Fibroblast of skin of abdomen (primary cell): ENCODE results near the gene ARPC4.
"Not testable (repeated sequence)": the region's sequence is repeated elsewhere in the genome, so short reads cannot be mapped to it uniquely, and the experiment has no call there.

Source experiments
- DNase-seq: peaks from one replicate; pipeline ENCODE4 v3.0.0-alpha.2; 2013

The ARPC4 gene

DNA sequence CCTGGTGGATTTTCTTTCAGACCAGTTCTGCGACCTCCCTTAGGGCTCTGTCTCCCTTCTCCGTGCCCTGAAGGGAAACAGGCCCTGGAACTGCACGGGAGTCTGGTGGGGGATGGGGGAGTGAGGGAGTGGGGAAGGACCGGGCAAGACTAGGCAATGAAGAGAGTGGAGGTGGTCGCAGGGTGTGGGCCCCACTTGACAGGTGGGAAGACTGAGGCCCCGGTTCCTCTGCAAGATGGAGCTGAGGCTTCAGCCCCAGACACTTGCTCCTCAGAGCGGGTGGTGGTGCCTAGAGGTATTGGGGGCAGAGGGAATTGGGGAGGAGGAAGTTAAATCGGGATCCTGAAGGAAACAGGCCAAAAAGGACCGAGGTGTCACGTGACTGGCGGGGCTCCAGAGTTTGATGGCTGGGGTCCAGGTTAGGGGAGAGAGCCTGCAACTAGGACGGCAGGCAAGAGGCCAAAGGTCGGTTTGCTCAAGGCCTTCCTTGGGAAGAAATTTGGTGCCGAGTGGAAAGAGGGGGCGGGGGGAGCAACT, 22.5 kb upstream of the ARPC4 start:
- no peak for DNase-seq

DNA sequence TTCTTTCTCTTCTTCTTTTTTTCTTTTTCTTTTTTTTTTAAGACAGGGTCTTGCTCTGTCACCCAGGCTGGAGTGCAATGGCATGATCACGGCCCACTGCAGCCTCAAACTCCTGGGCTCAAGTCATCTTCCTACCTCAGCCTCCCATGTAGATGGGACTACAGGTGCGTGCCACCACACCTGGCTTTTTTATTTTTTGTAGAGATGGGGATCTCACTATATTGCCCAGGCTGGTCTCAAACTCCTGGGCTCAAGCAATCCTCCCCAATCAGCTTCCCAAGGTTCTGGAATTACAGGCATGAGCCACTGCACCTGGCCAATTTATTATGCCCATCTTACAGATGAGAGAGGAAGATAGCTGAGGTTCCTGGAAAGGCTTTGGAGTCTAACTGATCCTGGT, 21.9 kb upstream of the ARPC4 start:
- not testable (repeated sequence) for DNase-seq

DNA sequence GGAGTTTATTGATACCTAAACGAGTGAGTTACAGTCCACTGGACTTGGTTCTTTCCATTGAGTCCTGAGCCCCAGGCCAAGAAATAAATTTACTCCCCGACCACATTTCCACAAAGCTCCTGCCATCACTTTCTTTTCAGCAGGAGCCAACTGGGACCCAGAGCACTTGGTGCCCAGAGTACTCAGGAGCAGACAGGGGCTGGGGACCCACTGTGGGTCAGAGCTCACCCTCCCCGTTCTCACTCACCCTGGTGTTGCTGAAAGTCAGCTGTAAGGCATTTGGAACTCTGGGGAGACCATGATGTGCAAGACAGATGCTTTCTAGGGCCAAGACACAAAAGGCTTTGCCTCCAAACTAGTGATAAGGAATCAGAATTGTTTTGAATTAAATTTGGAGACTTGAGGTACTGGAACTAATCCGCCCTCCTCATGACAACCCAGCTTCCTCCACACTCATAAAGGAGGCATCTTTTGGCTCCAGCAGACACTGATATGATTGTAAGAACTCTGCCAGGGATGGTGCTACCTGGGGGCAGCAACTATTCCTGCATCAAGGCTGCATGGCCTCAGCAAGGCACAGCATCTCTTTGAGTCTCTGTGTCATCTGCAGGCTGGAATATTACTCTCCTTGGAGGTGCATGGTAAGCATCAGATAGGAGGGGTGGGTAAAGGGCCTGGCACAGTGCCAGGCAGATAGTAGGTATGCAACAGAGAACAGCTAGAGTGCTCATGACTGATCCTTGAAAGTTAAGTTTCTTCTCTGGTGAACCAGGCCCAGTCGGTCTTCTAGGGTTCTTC, 15.8 kb upstream of the ARPC4 start:
- no peak for DNase-seq

DNA sequence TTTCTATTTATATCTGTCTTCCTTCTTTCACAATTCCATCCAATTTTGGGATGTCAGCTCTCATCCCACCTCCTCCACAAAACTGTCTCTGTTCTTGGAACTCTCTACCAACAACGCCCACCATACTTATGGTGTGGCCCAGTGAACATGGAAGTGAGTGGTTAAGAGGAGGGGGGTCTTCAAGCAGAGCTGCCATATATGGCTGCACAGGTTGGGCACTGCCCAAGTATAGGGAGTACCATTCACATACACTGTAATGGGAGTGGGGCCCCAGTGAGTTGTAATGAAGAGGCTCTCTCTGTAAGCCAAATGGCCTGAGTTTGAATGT, 15.2 kb upstream of the ARPC4 start:
- no peak for DNase-seq

DNA sequence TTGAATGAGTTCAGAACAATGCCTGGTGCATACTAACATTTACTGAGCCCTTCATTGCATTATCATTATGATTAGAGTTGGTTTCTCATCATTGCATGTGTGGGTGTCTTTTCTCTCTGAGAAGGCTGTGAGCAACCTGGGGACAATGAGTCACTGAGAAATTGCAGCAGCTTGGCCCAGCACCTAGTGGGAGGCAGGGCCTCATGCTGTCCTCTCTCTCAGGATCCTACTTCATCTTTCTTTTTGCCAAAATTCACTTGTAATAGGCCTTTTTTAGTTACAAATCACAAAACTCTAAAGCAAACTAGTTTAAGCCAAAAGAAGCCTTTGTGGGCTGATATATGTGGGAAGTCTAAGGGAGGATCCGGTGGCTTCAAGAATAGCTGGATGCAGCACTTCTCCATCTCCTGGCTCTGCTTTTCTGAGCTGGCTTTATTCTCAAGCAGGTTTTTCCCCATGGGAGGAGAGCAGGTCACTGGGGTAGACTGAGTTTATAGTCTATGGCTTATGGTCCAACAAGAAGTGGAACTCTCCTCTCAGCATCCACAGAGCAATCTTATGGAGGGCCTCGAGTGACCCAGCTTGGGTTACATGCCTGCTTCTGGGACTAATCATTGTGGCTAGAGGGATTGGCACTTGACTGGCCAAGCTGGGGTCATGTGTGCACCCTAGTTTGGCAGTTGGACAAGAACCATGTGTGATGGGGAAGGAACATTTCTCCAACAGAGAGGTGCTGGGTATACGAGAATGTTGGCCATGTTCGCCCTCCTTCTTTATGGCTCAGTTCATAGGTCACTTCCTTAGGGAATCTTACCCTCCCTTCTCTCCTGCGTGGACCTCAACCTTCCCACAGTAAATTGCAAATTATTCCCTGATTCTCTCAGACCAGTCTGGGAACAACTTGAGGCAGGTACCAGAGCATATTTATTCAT, 14.5 kb upstream of the ARPC4 start:
- peak; percentile 66 for DNase-seq

DNA sequence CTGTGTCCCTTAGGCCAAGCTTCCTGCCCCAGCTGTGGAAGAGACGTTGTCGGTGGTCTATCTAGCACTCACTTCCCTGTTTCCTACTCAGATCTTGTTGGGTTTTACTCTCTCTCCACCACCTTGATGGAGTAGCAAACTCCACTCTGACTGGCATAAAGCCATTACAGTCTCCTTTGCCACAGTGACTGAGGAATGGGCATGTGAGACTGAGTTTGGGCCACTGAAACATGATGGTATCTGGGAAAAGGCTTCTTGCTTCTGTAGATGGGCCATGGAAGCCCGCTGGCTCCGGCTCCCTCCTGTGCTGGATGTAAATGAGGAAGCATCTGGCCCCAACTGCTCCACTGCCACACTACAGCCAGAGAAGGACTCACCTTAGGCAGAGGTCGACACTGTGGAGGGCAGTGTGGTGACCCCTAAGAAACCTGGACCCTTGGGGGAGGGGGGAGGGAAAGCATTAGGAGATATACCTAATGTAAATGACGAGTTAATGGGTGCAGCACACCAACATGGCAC, 13.7 kb upstream of the ARPC4 start:
- DNase-seq = no peak

DNA sequence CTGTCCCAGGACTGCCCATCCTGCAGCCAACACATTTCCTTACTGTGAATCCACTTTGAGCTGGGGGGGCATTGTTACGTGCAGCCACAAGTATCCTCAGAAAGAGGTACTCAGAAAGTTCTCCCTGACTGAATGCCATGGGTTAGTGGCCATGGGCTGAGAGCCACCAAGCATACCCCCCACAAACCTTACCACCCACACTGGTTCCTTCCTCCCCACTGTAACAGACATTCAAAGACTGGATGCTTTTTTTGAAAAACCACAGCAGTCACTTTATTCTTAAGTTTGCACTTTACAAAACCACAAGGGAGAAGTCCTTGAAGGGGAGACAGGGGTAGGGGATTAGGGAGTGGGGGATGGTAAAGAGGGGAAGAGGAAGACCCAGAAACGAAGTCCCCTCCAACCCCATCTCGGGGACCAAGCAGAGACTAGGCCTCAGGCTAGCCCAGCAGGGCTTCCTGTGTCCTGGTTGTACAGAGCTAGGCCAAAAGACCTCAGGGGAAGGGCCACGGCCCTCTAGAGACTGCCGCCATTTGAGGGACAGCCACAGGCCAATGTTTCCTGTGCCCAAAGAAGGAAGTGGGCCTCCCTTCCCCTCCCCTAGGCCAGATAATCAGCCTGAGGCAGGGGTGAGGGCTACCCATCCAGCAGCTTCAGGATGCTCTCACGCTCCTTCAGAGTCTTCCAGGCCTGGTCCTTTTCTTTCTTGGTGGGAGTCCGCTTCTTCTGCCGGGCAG, 13.0 kb upstream of the ARPC4 start:
- DNase-seq = no peak

DNA sequence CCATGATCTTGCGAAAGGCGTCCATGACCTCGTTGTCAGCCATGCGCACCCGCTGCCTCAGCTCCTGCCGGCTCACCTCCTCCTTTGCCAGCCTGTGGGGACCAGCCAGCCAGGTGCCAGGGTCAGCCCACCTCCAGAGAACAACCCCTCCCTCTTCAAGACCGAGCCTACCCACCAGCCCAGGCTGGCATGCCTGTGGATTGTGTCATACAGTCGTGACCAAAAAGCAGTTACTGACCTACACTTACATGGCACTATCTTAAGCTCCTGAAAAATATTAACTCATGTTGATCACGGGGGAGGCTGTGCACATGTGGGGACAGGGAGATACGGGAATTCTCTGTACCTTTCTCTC, 12.4 kb upstream of the ARPC4 start:
- DNase-seq = no peak

DNA sequence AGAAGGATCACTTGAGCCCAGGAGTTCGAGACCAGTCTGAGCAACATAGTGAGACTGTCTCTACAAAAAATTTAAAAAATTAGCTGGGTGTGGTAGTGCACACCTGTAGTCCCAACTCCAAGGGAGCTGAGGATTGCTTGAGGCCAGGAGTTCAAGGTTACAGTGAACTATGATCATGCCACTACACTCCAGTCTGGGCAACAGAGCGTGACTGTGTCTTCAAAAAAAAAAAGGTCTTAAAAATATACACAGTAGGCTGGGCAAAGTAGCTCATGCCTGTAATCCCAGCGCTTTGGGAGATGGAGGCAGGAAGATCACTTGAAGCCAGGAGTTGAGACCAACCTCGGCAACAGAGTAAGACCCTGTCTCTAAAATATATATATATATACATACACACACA, 12.0 kb upstream of the ARPC4 start:
- no peak for DNase-seq

DNA sequence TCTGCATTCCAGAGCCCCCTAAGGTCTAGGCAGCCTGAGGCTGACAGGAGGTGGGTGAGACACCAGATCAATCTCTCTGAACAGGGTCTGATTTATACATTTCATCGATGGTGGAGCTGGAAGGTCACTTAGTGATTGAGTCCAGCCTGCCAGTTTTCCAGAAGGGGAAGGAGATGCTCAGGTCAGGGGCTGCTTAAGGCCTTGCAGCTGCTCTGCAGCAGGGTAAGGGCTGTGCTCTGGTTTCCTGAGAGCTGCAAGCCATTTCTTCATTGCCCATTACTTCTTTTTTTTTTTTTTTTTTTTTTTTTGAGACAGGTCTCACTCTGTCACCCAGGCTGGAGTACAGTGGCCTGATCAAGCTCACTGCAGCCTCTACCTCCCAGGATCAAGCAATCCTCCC, 11.3 kb upstream of the ARPC4 start:
- DNase-seq = no peak

DNA sequence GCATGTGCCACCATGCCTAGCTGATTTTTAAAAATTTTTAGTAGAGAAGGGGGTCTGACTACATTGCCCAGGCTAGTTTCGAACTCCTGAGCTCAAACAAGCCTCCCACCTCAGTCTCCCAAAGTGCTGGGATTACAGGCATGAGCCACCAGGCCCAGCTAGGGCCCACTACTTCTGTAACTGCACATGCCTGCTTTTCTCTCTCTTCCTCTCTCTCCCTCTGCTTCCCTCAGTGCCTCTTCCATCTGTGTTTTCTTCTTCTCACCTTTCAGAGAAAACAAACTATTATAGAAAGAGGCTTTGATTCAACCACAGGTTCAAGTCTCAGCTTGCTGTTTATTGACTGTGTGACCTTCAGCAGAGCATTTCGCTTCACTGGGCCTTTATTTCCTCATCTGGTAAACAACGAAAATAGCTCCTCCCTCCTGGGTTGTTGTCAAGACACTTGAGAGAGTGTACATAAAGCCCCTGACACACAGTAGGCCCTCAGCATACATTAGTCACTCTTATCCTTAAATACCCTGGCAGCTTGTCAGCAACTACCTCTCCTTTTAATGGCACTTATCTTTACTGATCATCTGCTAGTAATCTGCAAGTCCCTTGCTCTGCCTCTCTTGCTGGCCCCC, 10.8 kb upstream of the ARPC4 start:
- DNase-seq = no peak

DNA sequence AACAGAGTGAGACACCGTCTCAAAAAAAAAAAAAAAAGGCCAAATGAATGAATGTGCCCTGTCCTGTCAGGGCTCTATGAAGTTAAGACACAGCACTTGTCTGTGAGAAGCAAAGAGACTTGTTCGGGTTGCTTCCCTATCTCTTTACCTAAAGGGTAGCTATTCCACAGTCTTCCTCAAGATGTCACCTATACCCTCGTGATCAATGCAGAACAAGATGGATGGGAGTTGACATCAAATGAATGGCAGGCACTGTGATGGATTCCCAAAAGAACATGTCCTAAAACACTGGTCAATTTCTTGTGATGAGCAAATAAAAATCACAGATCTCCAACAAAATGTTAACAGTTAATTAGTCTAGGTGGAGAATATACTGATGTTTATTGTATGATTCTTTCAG, 10.1 kb upstream of the ARPC4 start:
- DNase-seq = no peak

DNA sequence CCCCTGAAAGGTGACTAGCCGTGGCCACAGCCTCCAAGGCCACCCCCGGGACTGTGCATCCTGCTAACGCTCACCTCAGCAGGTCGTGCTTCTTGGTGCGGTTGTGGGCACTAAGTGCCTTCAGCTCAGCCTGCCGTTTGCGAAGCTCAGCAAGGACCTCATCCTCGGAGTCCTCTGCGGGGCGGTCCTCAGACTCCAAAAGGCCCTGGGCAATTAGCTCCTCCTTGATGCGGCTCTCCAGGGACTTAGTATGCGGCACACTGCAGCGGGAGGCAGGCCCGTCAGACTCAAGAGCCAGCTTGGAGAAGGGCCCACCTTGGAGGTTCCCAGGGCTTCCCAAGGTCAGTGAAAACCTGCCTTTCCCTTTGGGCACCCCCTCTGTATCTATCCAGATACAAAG, 8.9 kb upstream of the ARPC4 start:
- DNase-seq = no peak

DNA sequence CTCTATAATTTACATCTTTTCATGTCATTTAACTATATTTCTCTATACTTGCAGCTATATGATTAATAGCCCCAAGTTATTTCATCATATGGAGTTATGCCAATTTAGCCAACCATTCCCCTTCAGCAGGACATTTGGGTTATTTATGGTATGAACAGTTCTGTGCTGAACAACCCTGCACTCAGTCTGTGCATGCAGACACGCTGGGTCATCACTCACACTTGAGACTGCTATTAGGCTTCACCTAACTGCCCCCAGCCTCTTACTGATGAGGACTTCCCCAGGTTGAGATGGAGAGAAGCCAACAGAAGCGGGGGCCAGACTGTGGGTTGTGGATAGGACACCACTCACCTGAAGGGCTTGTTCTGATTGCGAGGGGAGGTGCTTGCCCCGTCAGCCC, 7.9 kb upstream of the ARPC4 start:
- DNase-seq = peak; percentile 59

DNA sequence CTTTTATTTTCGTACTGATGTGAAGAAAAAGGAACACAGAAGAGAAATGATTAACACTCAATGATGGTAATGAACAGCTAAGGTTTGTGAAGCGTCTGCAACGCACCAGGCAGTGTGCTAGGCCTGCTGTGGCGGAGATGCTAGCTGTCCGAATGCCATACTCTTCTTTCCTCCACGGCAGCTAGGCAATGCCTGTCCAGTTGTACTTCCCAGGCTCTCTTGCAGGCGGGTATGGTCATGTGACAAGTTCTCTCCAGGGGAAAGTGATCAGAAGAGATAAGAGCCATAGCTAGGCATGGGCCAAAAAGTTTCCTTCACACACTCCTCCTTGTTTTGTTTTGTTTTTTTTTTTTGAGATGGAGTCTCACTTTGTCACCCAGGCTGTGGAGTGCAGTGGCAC, 7.3 kb upstream of the ARPC4 start:
- DNase-seq = no peak

DNA sequence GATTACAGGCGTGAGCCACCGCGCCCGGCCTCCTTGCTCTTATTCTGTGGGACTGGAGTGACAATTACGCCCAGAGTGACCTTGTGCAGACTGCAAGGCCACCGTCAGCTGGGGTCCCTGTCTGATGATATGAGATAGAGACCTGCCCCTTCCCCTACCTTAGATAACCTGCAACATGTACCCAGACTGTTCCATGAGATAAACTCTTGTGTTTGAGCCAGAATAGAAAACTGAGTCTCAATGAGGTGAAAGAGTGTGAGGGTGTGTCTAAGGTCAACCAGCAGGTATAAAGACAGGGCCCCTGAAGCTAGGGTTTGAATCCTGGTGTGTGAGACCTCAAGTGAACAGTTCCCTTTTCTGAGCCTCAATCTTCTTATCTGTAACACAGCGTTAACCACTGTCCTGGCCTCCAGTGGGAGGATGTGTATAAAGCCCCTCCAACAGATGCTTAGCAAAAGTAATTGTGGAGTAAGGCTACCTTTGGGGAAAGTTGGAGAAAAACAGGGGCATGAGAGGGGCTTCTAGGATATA, 6.6 kb upstream of the ARPC4 start:
- no peak for DNase-seq

DNA sequence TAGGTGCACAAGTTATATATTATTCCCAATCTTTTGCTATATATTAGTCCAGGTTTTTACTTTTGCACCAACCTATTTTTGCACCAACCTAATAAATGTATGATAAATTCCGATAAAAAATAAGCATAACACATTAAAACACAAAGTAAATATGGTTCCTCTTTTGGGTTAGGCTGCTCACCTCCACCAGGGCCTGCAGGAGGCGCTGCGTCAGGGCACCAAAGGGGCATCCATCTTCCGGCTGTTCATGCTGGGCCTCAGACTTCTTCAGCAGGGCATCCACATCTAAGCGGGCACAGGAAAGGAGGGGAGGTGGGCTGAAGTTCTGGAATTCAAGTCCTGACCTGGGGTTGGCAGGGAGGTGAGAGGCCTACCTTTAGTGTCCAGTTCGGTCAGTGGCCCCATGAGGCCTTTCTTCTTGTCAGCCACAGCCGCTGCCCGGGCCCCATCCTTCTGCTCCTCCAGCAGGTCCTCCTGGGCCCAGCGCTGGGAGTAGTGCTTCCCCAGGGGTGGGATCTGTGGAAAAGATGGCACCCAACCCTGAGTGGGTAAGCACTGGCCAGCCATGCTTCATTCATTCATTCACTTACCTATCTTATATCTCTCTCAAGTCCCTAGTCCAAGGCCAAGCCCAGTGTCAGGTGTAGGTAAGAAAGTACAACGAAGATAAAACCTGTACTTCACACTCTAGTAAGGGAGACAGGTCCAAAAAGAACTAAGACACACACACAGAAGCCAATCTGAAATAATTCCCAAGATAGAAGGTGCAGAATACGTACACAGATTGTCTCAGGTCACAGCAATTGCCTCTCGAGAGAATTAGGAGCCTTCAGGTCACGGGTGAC, 5.8 kb upstream of the ARPC4 start:
- no peak for DNase-seq

DNA sequence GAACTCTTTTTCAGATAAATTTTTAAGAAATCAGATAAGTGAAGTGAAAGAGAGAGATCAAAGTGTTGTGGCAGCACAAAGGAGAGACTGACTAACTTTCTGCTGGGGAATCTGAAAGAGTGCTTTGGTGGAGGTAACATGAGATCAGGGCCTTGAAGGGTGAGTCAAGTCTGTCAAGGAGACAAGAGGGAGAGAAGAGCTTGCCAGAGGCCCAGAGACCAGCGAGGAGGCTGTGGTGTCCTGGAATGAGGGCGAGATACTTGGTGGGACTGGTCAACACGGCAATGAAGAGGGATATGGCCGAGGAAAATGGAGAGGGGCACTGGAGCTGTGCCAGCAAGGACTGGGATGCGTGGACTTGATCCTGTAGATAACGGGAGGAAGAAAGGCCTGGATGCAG, 5.2 kb upstream of the ARPC4 start:
- DNase-seq = no peak

DNA sequence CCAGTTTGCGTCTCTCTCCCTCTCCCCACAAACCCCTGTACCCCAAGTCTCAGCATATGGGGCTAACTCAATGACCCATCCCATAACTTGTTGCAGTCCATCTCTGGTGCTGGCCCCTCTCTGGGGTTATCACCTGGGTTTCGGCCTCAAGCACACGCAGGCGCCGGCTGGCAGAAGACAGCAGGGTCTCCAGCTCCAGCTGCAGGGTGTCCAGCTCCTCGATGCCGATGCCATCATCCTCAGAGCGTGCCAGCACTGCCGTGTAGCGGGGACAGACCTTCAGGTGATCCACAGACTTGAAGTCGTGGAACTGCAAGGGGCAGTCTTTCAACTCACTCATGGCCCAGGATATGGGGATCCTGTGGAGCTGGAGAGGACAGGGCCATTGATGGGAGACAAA, 1.8 kb upstream of the ARPC4 start:
- no peak for DNase-seq

DNA sequence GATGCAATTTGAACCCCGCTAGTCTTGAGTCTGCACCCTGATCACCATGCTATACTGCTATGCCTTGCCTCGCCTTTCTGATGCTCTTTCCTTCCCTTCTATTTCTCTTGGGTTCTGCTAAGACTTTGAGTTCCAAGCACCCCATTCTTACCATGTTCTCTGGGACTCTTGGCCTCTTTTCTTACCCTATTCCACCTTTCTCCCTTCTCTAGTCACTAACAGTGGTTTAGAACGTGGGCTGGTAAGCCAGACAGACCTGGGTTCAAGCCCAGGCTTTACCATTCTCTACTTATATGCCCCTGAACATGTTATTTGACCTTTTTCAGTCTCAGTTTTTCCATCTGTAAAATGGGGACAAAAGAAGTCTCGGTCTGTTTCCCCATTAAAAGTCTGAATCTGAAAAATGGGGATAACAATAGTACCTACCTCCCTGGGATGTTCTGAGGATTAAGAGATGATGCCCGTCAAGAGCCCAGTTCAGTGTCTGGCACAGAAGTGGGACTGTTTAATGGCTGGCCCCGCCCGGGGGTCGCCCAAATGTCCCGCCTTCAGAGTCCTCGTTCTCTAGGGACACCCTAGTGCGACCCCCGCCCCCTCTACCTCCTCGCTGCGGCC, 985 bp upstream of the ARPC4 start:
- no peak for DNase-seq
